Fibroblast of lung (primary cell): ENCODE data around the gene PRKAB2. TPM values are rescaled to one million over a fixed set of nuclear protein-coding genes. Genes with fewer than 3 reads are reported as not detected.

Source experiments
- DNase-seq, 2 donors: peaks; one replicate each; pipeline versions ENCODE4 v3.0.0 to v3.0.0-alpha.2; 2010; ENCODE audit warnings: low read depth in 2 of 2
- H2AFZ ChIP-seq: 2 replicates; pipeline ENCODE4 v1.5.1; 2012; ENCODE audit warnings: low read length, control low read depth, inconsistent platforms
- H3K27ac ChIP-seq: 2 replicates; pipeline ENCODE4 v1.5.1; 2011; ENCODE audit warnings: low read length, control low read depth; ENCODE audit not compliant: insufficient read depth
- H3K27me3 ChIP-seq: 2 replicates; pipeline ENCODE4 v1.5.1; 2011; ENCODE audit warnings: mild to moderate bottlenecking, low read length; ENCODE audit not compliant: control insufficient read depth, insufficient read depth
- H3K36me3 ChIP-seq: 2 replicates; pipeline ENCODE4 v1.5.1; 2011; ENCODE audit warnings: low read length; ENCODE audit not compliant: control insufficient read depth, insufficient read depth
- H3K4me1 ChIP-seq: 2 replicates; pipeline ENCODE4 v1.5.1; 2011; ENCODE audit warnings: low read length; ENCODE audit not compliant: control insufficient read depth, insufficient read depth; ENCODE audit errors: extremely low read depth
- H3K4me2 ChIP-seq: 2 replicates; pipeline ENCODE4 v1.5.1; 2011; ENCODE audit warnings: low read length, control low read depth; ENCODE audit not compliant: insufficient read depth; ENCODE audit errors: extremely low read depth
- H3K4me3 ChIP-seq, 4 experiments: fragments of 200-600 bp in 1 of 4; sonication (generic) in 1 of 4; replicated peaks in 1 of 4; 2 replicates each; pipeline ENCODE4 v1.5.1; 2011 to 2016; ENCODE audit warnings: low read length in 4 of 4, low read depth in 3 of 4, mild to moderate bottlenecking in 3 of 4, control low read depth in 2 of 4, inconsistent platforms in 1 of 4, mixed read lengths in 1 of 4; ENCODE audit not compliant: insufficient read depth in 1 of 4; ENCODE audit errors: control extremely low read depth in 1 of 4
- H3K79me2 ChIP-seq: 2 replicates; pipeline ENCODE4 v1.5.1; 2012; ENCODE audit warnings: mild to moderate bottlenecking, low read length, inconsistent platforms; ENCODE audit not compliant: control insufficient read depth, insufficient read depth
- H3K9ac ChIP-seq: 2 replicates; pipeline ENCODE4 v1.5.1; 2011; ENCODE audit warnings: mild to moderate bottlenecking, low read length, control low read depth; ENCODE audit not compliant: insufficient read depth
- H3K9me3 ChIP-seq: 2 replicates; pipeline ENCODE4 v1.5.1; 2012; ENCODE audit warnings: low read depth, low read length; ENCODE audit not compliant: control insufficient read depth, insufficient read depth
- H4K20me1 ChIP-seq: 2 replicates; pipeline ENCODE4 v1.5.1; 2011; ENCODE audit warnings: low read length; ENCODE audit not compliant: control insufficient read depth, insufficient read depth; ENCODE audit errors: extremely low read depth
- EZH2 ChIP-seq: IDR thresholded peaks from 2 replicates; pipeline ENCODE4 v1.5.1; 2012; ENCODE audit warnings: low read length, control low read depth, mild to moderate bottlenecking; ENCODE audit errors: missing control alignments
- polyA plus RNA-seq, 2 donors: library from polyadenylated mRNA; depleted of rRNA in 1 of 2; stranded (reverse) in 1 of 2; unstranded in 1 of 2; fragments of >200 nt; gene quantifications; 2 replicates each; pipeline ENCODE4 v1.2.1, GENCODE V29; 2011 to 2012; ENCODE audit warnings: missing spikeins in 1 of 2
- total RNA-seq: library from RNA; depleted of rRNA; stranded (reverse); fragments of >200 nt; gene quantifications from 2 replicates; pipeline ENCODE4 v1.2.1, GENCODE V29; 2014
- TF ChIP-seq, protein P1 (sequence below), 2 donors: IDR thresholded peaks in 1 of 2; conservative IDR thresholded peaks in 1 of 2; 1 replicate in 1 of 2; 2 replicates in 1 of 2; pipeline ENCODE4 v1.5.1; 2011 to 2012; ENCODE audit warnings: low read length in 2 of 2, control low read depth in 1 of 2, inconsistent platforms in 1 of 2, low read depth in 1 of 2, mild to moderate bottlenecking in 1 of 2

The PRKAB2 gene
- total and polyA plus RNA-seq, 2 donors (not counting 1 experiment from before 2014, with no cell fraction given) = 22.0 to 23.8 TPM

DNA sequence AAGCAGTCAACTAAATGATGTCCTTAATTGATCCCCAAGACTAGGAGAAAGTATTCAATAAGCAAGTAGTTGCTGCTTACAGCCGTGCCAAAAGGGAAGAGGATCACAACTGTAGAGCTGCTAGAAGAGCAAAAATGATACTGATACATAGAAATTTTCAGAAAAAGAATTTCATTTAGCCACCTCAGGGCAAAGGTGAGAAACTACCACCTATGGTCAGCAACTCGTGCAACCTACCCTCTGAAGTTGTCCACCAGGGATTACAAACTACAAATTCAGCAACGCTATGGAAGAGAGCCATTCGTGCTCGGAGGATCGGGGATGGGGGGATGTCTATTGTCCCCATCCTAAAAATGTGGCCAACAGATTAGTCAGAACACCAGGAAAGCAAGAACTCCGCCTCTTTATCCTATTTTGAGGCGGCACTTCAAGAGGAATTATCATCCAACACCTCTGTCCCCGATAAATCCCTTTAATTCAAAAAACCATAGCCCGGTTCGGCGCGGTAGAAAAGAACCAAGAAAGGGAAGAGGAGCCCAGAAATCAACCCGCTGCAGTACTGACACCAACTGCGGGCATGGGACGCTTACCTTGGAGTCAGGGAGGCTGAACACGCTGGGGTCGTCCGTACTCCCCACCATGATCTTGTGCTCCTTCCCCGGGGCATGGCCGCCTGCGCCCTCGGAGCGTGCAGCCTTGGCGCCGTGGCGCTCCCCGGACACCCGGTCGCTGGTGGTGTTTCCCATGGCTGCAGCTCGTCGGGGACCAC, 687 bp downstream of the PRKAB2 start:
- peaks cover 19% of the 10 kb centered on the region for H3K4me1 ChIP-seq
- peak overlapping the region; percentile 90 for H3K27ac ChIP-seq
- H3K27me3 ChIP-seq = no peaks in the 10 kb centered on the region
- H3K4me2 ChIP-seq = peak overlapping the region; percentile 96
- H3K4me3 ChIP-seq = peak overlapping the region; percentile 95 to 97 (median 96)
- H3K9me3 ChIP-seq = no peaks in the 10 kb centered on the region
- H2AFZ ChIP-seq = peak overlapping the region; percentile 92
- no peaks in the 10 kb centered on the region for H4K20me1 ChIP-seq
- peak overlapping the region; percentile 80 for H3K9ac ChIP-seq
- peaks cover 41% of the 10 kb centered on the region for H3K79me2 ChIP-seq
- DNase-seq = peak in 1 of 2 donors; percentile 12
- TF ChIP-seq, protein P1, sequence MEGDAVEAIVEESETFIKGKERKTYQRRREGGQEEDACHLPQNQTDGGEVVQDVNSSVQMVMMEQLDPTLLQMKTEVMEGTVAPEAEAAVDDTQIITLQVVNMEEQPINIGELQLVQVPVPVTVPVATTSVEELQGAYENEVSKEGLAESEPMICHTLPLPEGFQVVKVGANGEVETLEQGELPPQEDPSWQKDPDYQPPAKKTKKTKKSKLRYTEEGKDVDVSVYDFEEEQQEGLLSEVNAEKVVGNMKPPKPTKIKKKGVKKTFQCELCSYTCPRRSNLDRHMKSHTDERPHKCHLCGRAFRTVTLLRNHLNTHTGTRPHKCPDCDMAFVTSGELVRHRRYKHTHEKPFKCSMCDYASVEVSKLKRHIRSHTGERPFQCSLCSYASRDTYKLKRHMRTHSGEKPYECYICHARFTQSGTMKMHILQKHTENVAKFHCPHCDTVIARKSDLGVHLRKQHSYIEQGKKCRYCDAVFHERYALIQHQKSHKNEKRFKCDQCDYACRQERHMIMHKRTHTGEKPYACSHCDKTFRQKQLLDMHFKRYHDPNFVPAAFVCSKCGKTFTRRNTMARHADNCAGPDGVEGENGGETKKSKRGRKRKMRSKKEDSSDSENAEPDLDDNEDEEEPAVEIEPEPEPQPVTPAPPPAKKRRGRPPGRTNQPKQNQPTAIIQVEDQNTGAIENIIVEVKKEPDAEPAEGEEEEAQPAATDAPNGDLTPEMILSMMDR (conservative IDR thresholded peaks at IDR 0.05 in 1 of 2, IDR thresholded peaks at IDR 0.05 in 1 of 2; ENCODE audit: low read depth in 1 of 2, low read length in 2 of 2) = no peak
- TF ChIP-seq EZH2 = no peak
- peaks cover under 1% of the 10 kb centered on the region for H3K36me3 ChIP-seq

GRCh38 chr1:147169840-147170674, 2.2 kb downstream of the PRKAB2 start:
- TF ChIP-seq, protein P1 (conservative IDR thresholded peaks at IDR 0.05 in 1 of 2, IDR thresholded peaks at IDR 0.05 in 1 of 2; ENCODE audit: low read depth in 1 of 2, low read length in 2 of 2) = no peak
- TF ChIP-seq EZH2 = no peak
- peak overlapping the region; percentile 68 for H3K4me2 ChIP-seq
- H2AFZ ChIP-seq = no peak overlapping the region
- H3K4me3 ChIP-seq = peak overlapping the region; percentile 11 to 97 (median 34)
- H4K20me1 ChIP-seq = no peaks in the 10 kb centered on the region
- peaks cover 2% of the 10 kb centered on the region for H3K36me3 ChIP-seq
- H3K9ac ChIP-seq = no peak overlapping the region
- peaks cover 20% of the 10 kb centered on the region for H3K4me1 ChIP-seq
- H3K79me2 ChIP-seq = peaks cover 54% of the 10 kb centered on the region
- no peaks in the 10 kb centered on the region for H3K9me3 ChIP-seq
- H3K27me3 ChIP-seq = no peaks in the 10 kb centered on the region
- DNase-seq = no peak
- no peak overlapping the region for H3K27ac ChIP-seq

- Histone ChIP-seq H3K9ac (no peak overlapping the region), H3K36me3 (peaks cover 2% of the 10 kb centered on the region), H4K20me1 (no peaks in the 10 kb centered on the region), H3K4me1 (peaks cover 20% of the 10 kb centered on the region), H3K9me3 (no peaks in the 10 kb centered on the region), H3K4me3 (peak overlapping the region in 1 of 4 experiments; percentile 15), H3K27me3 (no peaks in the 10 kb centered on the region), H2AFZ (no peak overlapping the region), H3K79me2 (peaks cover 54% of the 10 kb centered on the region), H3K4me2 (peak overlapping the region; percentile 68), H3K27ac (no peak overlapping the region)
- DNase-seq = peak in 1 of 2 donors; percentile 64
- TF ChIP-seq, protein P1 (conservative IDR thresholded peaks at IDR 0.05 in 1 of 2, IDR thresholded peaks at IDR 0.05 in 1 of 2; ENCODE audit: low read depth in 1 of 2, low read length in 2 of 2) = no peak
Observed at GRCh38 chr1:147169171-147169570, 3.1 kb downstream of the PRKAB2 start.
